ENCODE data around the gene FURIN. TPM values are rescaled to one million over a fixed set of nuclear protein-coding genes. Genes with fewer than 3 reads are reported as not detected.

FURIN gene
- total RNA-seq, 3 donors from 2014 or later: 162 to 242 (median 189) TPM

DNA sequence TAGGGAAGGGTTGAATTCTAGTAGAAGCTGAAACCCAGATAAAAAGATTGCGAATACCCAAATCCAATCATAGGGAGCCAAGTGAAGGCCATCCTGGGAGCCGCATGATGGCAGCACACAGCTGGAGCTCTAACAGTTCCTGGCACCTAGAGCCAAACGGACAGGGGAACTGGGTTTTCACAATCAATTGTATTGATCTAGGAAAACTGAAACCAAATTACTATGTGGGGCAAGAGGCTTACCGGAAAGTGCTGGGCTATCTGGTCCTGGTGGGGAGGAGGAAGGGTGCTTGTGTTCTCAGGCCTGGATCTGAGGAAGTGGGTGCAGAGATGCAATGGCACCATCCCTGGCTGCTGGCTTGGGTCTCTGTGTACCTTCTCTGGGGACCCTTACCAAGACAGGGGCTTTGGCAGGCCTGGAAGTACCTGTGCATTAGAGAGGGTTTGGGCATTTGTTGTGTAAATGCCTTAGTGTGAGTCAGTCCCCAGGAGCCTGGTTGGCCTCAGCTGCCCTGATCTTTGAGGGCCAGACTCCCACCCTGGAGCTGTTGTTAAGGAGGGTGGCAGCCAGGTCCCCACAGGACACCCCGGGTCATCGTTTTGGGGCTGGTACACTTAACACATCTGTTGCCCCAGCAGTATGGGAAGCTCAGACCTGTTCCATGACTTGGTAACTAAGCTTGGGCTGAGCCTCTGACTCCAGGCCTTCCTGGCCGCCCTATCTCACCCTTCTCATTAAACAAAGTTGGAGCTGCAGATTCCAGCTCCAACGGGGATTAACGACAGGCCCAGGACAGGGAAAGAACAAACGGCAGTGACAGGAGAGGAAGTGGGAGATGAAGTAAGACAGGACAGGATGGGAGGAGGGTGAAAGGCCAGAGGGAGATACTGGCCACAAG, 8.9 kb upstream of the FURIN start:
- Mint-ChIP-seq H3K4me3 (no peak overlapping the region), H3K9me3 (no peaks in the 10 kb centered on the region), H3K36me3 (ENCODE audit: insufficient read depth) (no peaks in the 10 kb centered on the region), H3K4me1 (ENCODE audit: low read depth) (peaks cover 47% of the 10 kb centered on the region), H3K27me3 (ENCODE audit: low read depth) (no peaks in the 10 kb centered on the region)
- ATAC-seq: no peak
- no peak for DNase-seq

DNA sequence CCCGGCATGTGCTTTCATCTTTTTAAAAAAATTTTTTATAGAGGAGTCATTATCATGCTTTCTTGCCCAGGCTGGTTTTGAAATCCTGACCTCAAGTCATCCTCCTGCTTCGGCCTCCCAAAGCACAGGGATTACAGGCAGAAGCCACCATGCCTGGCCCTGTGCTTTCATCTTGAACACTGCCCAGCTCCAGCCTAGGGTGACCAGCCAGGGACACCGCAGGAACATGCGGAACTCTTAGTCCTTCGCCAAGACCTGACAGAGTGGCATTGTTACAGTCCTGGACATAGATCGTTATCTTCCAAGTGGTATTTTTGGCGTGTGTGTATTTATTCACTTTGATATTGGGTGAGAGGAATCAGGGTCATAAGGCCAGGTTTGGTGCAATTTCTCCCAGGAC, 7.9 kb upstream of the FURIN start:
- H3K27me3 Mint-ChIP-seq (ENCODE audit: low read depth): no peaks in the 10 kb centered on the region
- H3K4me3 Mint-ChIP-seq: no peak overlapping the region
- H3K36me3 Mint-ChIP-seq (ENCODE audit: insufficient read depth): no peaks in the 10 kb centered on the region
- ATAC-seq: no peak
- no peak for DNase-seq
- H3K4me1 Mint-ChIP-seq (ENCODE audit: low read depth): peaks cover 37% of the 10 kb centered on the region
- H3K9me3 Mint-ChIP-seq: no peaks in the 10 kb centered on the region

DNA sequence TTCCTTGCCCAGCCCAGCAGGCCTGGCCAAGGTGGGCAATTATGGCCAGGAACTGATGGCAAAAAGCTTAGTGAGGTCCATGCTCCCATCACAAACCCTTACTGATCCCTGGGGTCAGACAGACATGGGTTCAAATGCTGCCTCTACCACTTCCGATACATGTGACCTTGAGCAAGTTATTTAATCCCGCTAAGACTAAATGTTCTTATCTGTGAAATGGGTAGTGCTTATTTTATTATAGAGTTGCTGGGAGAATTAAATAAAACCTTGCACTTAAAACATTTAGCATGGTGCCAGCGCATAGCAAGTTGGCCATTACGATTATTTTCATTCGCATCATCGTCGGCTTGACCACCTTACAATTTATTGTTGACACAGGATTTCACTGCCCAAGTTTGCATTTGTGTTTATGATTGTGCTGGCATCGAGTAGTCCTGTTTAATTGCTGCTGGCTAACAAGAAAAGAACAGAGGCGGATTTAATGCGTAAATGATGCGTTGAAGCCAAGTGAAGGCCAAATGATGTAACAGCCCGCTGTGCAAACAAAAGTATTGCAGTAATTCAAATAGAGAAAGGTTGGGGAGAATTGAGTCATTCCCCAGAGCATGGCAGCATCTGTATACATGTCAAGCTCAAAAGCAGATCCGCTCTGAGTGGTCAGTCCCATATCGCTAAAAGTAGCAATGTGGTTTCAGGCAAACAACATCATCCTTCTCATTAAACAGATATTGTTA, 7.3 kb upstream of the FURIN start:
- Mint-ChIP-seq H3K4me3 (no peak overlapping the region), H3K27me3 (ENCODE audit: low read depth) (no peaks in the 10 kb centered on the region), H3K4me1 (ENCODE audit: low read depth) (peaks cover 34% of the 10 kb centered on the region), H3K36me3 (ENCODE audit: insufficient read depth) (no peaks in the 10 kb centered on the region), H3K9me3 (no peaks in the 10 kb centered on the region)
- no peak for ATAC-seq
- no peak for DNase-seq

DNA sequence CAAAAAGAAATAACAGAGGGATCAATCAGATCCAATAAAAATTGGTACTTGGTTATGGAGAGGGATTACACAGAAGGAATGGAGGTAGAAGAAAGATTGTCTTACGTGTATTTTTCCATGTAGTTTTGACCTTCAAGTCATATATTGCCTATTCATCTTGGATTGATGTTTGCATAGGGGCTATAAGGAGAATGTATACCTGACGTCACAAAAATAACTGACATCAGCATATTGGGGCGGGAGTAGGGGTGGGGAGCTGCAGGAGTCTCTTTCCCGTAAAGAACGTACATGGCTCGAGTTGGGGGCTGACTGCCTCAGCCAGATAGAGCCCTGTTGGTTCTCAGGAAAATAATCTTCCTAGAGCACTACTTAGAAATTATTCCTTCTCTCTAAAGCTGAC, 5.9 kb upstream of the FURIN start:
- Mint-ChIP-seq H3K36me3 (ENCODE audit: insufficient read depth) (no peaks in the 10 kb centered on the region), H3K9me3 (no peaks in the 10 kb centered on the region), H3K27me3 (ENCODE audit: low read depth) (no peaks in the 10 kb centered on the region), H3K4me1 (ENCODE audit: low read depth) (peaks cover 22% of the 10 kb centered on the region), H3K4me3 (no peak overlapping the region)
- DNase-seq: no peak
- ATAC-seq: no peak

DNA sequence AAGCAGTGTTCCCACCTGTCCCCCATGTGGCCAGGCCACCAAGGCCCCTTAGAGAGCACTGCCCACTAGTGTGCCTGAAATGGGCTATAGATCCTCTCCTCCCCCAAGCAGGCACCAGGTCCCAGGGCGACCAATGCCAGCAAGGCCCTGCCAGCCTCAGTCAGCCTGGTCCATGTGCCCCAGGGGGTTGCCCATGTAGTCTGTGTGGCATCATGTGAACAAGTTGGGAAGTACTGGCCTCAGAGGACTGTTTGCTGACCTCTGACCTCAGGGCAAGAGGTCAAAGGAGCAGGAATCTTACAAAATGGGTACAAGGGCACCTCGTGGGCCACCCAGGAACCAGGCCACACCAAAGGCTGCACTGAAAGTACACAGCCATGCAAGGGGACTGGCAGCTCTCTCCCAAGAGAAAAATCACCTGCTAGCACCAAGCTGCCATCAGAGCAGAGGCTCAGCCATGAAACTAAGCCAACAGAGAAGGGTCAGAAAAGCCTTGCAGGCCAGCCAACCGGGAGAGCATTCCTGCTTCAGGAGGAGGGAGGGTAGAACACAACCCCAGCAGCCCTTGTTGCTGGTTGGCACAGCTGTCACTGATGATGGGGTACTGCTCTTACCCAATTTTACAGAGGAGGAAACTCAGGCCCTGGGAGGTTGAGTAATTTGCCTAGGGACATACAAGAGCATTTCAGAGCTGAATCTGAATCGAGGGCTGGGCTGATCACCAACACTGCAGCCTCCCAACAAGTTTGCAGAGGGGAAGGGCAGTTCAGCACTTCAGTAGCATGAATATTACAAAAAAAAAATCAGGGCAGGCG, 5.2 kb upstream of the FURIN start:
- Mint-ChIP-seq H3K9me3 (no peaks in the 10 kb centered on the region), H3K36me3 (ENCODE audit: insufficient read depth) (no peaks in the 10 kb centered on the region), H3K4me3 (no peak overlapping the region), H3K4me1 (ENCODE audit: low read depth) (peaks cover 19% of the 10 kb centered on the region), H3K27me3 (ENCODE audit: low read depth) (no peaks in the 10 kb centered on the region)
- ATAC-seq (no peak), DNase-seq (no peak)

DNA sequence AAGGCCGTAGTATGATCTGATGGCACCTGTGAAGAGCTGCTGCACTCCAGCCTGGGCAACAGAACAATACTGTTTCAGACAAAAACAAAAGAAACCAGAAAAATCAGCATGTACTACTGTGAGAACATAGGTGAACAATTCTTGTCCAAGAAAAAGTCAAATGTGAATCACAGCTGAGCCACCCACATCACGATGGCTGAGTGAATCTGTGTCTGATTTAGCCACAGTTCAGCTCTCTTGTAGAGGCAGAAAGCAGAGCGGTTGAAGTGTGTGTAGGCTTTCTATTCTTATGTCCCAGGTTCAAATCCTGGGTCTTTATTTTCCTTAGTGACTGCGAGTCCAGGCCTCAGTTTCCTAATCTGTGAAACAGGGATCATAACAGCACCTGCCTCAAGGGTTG, 4.4 kb upstream of the FURIN start:
- H3K36me3 Mint-ChIP-seq (ENCODE audit: insufficient read depth): no peaks in the 10 kb centered on the region
- ATAC-seq (peak; percentile 66 to 83), DNase-seq (no peak)
- H3K27me3 Mint-ChIP-seq (ENCODE audit: low read depth): no peaks in the 10 kb centered on the region
- H3K9me3 Mint-ChIP-seq: no peaks in the 10 kb centered on the region
- H3K4me1 Mint-ChIP-seq (ENCODE audit: low read depth): peaks cover 28% of the 10 kb centered on the region
- no peak overlapping the region for H3K4me3 Mint-ChIP-seq

DNA sequence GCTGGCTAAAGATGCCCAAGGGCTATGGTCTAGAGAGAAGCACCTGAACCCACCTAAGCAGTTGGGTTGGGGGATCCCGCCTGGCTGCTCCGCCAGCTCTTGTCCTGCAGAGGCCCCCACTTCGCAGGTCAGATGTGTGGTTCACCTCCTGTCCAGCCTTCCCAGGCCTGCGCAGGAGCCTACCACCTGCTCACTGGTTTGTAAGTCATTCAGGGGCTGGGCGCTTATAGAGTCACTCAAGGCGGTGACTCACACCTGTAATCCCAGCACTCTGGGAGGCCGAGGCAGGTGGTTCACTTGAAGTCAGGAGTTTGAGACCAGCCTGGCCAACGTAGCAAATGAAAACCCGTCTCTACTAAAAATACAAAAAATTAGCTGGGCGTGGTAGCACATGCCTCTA, 3.9 kb upstream of the FURIN start:
- DNase-seq: no peak
- peak in 1 of 2 donors; percentile 33 for ATAC-seq

DNA sequence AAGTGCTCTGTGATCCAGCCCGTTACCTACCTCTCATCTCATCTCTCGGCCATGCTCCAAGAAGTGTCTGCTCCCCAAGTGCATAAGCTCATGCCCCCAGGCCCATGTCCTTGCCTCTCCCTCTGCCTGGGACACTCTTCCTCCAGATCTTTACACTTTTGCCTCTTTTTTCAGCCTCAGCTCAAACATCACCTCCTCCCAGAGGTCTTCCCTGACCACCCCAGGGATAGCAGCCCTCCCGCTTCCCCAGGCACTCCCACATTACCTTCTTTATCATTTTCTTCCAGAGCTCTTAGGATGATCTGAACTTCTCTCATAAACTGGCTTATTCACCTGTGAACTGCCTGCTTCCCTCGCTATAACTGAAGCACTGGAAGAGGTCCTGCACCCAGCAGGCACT, 2.7 kb upstream of the FURIN start:
- Mint-ChIP-seq H3K4me1 (ENCODE audit: low read depth) (peaks cover 41% of the 10 kb centered on the region), H3K27me3 (ENCODE audit: low read depth) (no peaks in the 10 kb centered on the region), H3K4me3 (no peak overlapping the region), H3K36me3 (ENCODE audit: insufficient read depth) (no peaks in the 10 kb centered on the region), H3K9me3 (no peaks in the 10 kb centered on the region)
- ATAC-seq (no peak), DNase-seq (no peak)

More for the DNA sequence above, 3.9 kb upstream of the FURIN start:
- Mint-ChIP-seq H3K4me3 (no peak overlapping the region), H3K4me1 (ENCODE audit: low read depth) (peaks cover 29% of the 10 kb centered on the region), H3K36me3 (ENCODE audit: insufficient read depth) (no peaks in the 10 kb centered on the region), H3K9me3 (no peaks in the 10 kb centered on the region), H3K27me3 (ENCODE audit: low read depth) (no peaks in the 10 kb centered on the region)

DNA sequence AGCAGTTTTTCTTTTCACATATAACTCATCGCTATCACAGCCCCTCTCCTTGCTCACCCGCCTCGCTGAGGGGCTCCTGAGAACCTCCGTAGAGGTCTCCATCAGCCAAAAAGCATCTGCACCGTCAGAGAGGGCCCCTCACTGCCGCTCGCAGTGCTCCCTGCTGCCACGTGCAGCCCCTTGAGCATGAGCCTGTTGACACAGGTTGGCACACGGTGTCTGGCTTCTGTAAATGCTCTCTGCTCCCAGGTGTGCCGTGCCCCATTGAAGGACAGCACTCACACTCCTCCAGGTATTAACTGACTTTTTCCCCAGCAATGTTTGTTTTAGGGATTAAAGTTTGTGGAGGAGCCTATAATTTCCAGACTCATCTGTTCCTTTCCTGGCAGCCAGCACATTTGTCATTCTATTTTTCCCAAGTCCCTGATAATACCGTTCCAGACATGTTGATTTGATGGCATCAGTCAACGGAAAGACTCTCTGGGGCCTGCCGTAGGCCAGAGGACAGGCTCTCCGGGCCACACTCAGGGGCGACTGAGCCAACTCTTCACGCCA, 2.1 kb upstream of the FURIN start:
- ATAC-seq: no peak
- Mint-ChIP-seq H3K9me3 (no peaks in the 10 kb centered on the region), H3K4me3 (no peak overlapping the region), H3K36me3 (ENCODE audit: insufficient read depth) (no peaks in the 10 kb centered on the region), H3K4me1 (ENCODE audit: low read depth) (peaks cover 41% of the 10 kb centered on the region), H3K27me3 (ENCODE audit: low read depth) (no peaks in the 10 kb centered on the region)
- DNase-seq: no peak

DNA sequence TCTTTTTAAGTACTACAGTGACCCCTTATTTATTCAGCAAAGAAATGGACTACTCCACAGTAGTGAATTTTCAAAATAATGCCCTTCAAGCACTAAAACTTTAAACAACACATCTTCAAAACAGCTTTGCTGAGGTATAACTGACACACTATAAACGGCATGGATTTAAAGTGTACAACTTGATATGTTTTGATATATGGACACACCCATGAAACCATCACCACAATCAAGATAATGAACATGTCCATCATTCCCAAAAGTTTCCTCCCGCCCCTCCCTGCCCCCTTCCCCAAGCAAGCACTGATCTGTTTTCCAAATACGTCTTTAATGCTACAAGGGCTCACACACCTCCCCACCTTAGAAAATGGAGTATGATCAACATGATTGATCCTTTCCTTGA, 1.6 kb upstream of the FURIN start:
- Mint-ChIP-seq H3K9me3 (no peaks in the 10 kb centered on the region), H3K4me3 (no peak overlapping the region), H3K4me1 (ENCODE audit: low read depth) (peaks cover 41% of the 10 kb centered on the region), H3K27me3 (ENCODE audit: low read depth) (no peaks in the 10 kb centered on the region), H3K36me3 (ENCODE audit: insufficient read depth) (no peaks in the 10 kb centered on the region)
- DNase-seq (no peak), ATAC-seq (no peak)

DNA sequence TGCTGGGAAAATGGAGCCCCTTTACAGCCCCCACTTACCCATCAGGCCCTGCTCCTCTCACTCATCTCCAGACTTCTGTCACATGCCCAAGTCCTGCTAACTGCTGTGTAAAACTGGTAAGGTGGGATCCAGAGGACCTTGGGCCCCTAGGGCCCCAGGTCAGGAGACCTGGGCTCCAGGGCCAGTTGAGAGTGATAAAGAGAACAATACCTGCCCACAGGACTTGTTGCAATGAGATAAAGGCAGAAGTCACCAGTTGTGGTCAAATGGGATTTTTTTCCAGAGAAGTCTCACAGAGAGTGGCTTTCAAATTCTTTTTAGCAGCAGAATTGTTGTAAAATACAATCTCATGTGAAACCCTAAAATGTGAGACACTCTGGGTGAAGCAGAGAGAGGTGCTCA, 753 bp downstream of the FURIN start:
- H3K9me3 Mint-ChIP-seq: no peaks in the 10 kb centered on the region
- no peaks in the 10 kb centered on the region for H3K36me3 Mint-ChIP-seq (ENCODE audit: insufficient read depth)
- ATAC-seq: no peak
- peak overlapping the region; percentile 57 for H3K4me3 Mint-ChIP-seq
- no peak for DNase-seq
- no peaks in the 10 kb centered on the region for H3K27me3 Mint-ChIP-seq (ENCODE audit: low read depth)
- H3K4me1 Mint-ChIP-seq (ENCODE audit: low read depth): peaks cover 52% of the 10 kb centered on the region

DNA sequence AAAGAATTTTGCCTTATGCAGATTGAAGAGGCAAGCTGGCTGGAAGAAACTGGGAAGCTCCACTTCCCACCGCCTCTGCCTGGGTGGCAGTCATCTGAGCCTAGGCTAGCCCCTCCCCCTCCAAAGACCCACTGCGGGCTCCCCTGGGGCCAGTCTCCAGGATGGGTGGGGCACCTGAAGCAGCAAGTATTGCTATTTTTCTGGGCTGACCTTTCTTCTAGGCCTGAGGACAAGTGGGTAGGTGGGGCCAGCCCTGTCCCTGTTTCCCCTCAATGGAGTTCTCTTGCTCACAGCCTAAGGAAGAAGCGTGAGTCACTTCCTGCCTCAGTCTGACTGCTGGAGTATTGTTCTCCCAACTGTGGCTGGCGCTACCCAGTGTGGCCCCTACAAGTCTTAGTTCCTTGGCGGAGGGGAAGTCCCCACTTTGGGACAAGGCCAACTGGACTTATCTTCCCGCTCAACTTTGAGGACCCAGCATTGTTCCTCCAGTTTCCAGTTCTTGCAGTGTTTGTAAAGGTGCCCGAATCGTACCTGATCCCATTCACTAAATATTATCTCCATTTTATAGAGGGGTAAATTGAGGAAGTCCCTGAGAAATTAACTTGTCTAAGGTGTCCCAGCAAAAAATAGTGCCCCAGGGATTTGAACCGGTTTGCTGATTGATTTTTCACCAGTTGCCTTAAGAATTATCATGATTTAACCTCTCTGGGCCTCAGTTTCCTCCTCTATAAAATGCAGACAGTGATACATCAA, 1.4 kb downstream of the FURIN start:
- DNase-seq: peak; percentile 44

DNA sequence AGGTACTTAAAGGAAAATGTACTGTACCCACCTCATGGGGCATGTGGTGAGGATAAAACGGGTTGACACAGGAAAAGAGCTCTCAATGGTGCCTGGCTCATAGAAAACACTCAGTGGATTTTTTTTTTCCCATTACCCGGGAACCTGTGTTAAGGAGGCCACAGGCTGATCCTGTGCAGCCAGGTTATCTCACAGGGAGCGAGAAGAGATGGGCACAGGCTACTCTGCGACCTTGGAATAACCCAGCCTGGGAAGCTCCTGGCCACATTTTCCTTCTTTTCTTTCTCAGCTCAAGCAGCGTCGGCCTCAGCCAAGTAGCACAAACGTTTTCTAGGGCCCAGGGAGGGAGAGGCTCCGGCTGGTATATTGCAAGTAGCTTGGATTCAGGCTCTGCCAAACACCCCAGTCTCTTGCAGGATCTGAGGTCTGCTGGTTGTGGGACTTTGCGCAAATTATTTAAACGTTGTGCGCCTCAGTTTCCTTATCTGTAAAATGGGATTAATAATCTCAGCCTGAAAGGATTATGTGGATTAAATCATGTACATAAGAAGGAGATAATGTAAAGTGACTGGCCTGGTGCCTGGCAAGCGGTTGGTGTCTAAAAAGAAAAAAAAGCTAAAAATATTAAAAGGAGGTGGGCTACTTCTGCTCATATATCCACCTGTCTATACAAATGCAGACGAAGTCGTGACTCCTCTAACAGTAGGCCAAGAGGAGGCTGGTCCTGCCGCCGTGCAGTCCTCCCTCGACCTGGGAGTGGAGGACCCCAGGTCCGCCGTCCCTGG, 2.2 kb downstream of the FURIN start:
- ATAC-seq (no peak), DNase-seq (no peak)
- H3K4me1 Mint-ChIP-seq (ENCODE audit: low read depth): peaks cover 57% of the 10 kb centered on the region
- peak overlapping the region; percentile 89 for H3K4me3 Mint-ChIP-seq
- H3K27me3 Mint-ChIP-seq (ENCODE audit: low read depth): no peaks in the 10 kb centered on the region
- no peaks in the 10 kb centered on the region for H3K36me3 Mint-ChIP-seq (ENCODE audit: insufficient read depth)
- H3K9me3 Mint-ChIP-seq: no peaks in the 10 kb centered on the region

More for the DNA sequence above, 1.4 kb downstream of the FURIN start:
- ATAC-seq: peak; percentile 17 to 24
- Mint-ChIP-seq H3K4me1 (ENCODE audit: low read depth) (peaks cover 55% of the 10 kb centered on the region), H3K27me3 (ENCODE audit: low read depth) (no peaks in the 10 kb centered on the region), H3K36me3 (ENCODE audit: insufficient read depth) (no peaks in the 10 kb centered on the region), H3K9me3 (no peaks in the 10 kb centered on the region), H3K4me3 (peak overlapping the region; percentile 89)
